Stimulated activated CD4-positive, alpha-beta T cell treated with anti-CD3 and anti-CD28 coated beads, Interleukin-12 subunit alpha, Interleukin-12 subunit beta, amount 100 ng/mL, for 48 hours (primary cell): Measurements from ENCODE around the gene COPE.
A peak's percentile ranks its signal among the peaks of the same experiment; 100 is the strongest.
"Not testable (repeated sequence)": the region's sequence is repeated elsewhere in the genome, so short reads cannot be mapped to it uniquely, and the experiment has no call there.

Experiments
- DNase-seq, 3 donors: peaks; one replicate each; pipeline ENCODE4 v3.0.0-alpha.2; 2020; ENCODE audit warnings: low read depth in 2 of 3, low spot score in 1 of 3

COPE gene

GRCh38 chr19:18940769-18941627 lies 21.8 kb upstream of the COPE start, which contains the start of gene HOMER3:
HOMER3 (minus strand) TSS chr19:18941217; CDS start chr19:18938982, 2,235 bp downstream.
- peak; percentile 20 to 75 (median 67) for DNase-seq

GRCh38 chr19:18939922-18940768 lies 21.0 kb upstream of the COPE start:
- no peak for DNase-seq

- no peak for DNase-seq
Observed at GRCh38 chr19:18939163-18939562, 20.0 kb upstream of the COPE start.

- no peak for DNase-seq
Observed at GRCh38 chr19:18933297-18933696, 14.1 kb upstream of the COPE start.

- DNase-seq = peak; percentile 82 to 87 (median 85)
Observed at GRCh38 chr19:18932216-18932841, 13.1 kb upstream of the COPE start.

- DNase-seq = no peak
Observed at GRCh38 chr19:18931316-18932162, 12.4 kb upstream of the COPE start.

GRCh38 chr19:18929311-18929710 lies 10.1 kb upstream of the COPE start:
- no peak for DNase-seq

- DNase-seq = no peak
Observed at GRCh38 chr19:18928018-18928805, 9.0 kb upstream of the COPE start.

- no peak for DNase-seq
Observed at GRCh38 chr19:18924684-18925213, 5.6 kb upstream of the COPE start.

- DNase-seq = no peak
Observed at GRCh38 chr19:18922228-18922985, 3.2 kb upstream of the COPE start.

- DNase-seq = no peak
Observed at GRCh38 chr19:18921593-18921992, 2.4 kb upstream of the COPE start.

GRCh38 chr19:18920400-18920799 lies 1.2 kb upstream of the COPE start:
- DNase-seq = no peak

GRCh38 chr19:18919900-18920214 lies 670 bp upstream of the COPE start:
- no peak for DNase-seq

- not testable (repeated sequence) for DNase-seq
Observed at GRCh38 chr19:18917593-18917992, 1.6 kb downstream of the COPE start.

GRCh38 chr19:18915639-18916038 lies 3.5 kb downstream of the COPE start:
- DNase-seq = peak in 1 of 3 donors; percentile 22

GRCh38 chr19:18913466-18913865 lies 5.7 kb downstream of the COPE start:
- DNase-seq = no peak

GRCh38 chr19:18912933-18913332 lies 6.3 kb downstream of the COPE start:
- DNase-seq = no peak

GRCh38 chr19:18910801-18911436 lies 8.3 kb downstream of the COPE start:
- no peak for DNase-seq

GRCh38 chr19:18910010-18910409 lies 9.2 kb downstream of the COPE start:
- no peak for DNase-seq
